Astrocyte of the hippocampus (primary cell): Measurements from ENCODE around the gene CA10.

Experiments used
- DNase-seq: peaks from one replicate; pipeline ENCODE4 v3.0.0; 2011; ENCODE audit warnings: low read depth, low spot score

CA10 gene

DNA sequence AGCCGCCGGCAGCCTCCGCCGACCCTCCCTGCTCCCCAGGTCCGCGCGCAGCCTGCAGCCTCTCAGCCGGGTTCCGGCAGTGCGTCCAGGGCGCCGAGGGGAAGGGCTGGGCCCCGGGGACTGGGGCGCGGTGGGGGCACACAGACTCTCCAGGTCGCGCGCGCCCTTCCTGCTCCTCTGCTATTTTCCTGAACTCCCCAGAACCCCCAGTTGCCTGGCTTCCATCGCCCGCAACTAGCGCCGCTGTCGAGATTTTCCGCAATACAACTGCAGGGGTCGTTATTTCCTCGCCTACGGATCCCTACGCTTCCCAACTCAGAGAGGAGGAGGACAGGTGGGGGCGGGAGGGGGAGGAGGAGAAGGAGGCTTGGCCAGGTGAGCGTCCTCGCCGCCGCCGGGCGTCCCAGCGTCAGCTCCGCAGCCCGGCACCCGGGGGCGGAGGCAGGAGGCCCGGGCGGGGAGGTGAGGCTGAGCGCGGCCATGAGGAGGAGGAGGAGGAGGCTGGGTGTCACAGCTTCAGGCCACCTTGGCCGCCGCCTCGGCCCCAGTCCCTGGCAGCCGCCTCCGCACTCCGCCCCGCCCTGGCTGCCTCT, at the start of gene CA10:
Gene CA10, minus strand, starts transcription at position 265 of the 593 bp plus-strand sequence.
- DNase-seq: no peak

DNA sequence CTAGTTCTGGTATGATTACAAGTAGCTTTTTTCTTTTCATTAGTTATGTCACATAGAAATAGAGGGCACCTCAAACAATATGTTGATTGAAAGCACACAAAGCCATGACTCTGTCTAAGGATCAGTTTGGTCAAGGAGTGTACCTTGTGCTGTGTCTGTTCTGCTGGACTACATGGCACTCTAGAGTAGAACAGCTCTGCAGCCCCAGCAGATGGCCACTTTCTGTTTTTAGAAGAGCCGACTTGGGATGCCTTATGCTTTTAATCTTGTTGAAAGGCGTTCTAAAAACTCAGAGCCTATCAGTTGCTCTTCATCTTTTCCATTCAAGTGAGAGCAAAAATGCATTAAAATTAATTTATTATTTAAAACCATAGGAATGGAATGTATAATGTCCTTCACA, 49.3 kb upstream of the CA10 start:
- DNase-seq: no peak

- no peak for DNase-seq
These were observed 44.1 kb upstream of the CA10 start for GRCh38 chr17:52202520-52203080.

GRCh38 chr17:52201767-52202519, 43.4 kb upstream of the CA10 start:
- DNase-seq: no peak

- no peak for DNase-seq
These were observed 33.0 kb upstream of the CA10 start for GRCh38 chr17:52191491-52191890.

DNA sequence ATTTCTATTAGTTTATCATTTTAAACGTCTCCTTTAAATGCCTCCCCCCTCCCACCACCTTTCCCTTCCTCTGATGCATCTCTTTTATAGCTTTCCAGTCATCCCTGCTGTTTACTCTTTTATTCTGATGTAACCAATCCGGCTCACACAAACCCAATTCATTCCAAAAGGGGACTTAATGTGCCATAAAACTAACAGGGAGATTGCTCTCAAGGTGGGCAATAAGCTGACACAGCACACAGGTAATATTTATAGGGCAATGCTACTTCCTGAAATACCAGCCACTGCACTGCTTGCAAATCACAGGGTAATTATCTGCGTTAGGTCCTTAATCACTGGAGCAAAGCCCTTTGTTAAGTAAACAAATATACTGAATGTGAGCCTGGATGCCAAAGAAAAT, 23.3 kb upstream of the CA10 start:
- no peak for DNase-seq

DNA sequence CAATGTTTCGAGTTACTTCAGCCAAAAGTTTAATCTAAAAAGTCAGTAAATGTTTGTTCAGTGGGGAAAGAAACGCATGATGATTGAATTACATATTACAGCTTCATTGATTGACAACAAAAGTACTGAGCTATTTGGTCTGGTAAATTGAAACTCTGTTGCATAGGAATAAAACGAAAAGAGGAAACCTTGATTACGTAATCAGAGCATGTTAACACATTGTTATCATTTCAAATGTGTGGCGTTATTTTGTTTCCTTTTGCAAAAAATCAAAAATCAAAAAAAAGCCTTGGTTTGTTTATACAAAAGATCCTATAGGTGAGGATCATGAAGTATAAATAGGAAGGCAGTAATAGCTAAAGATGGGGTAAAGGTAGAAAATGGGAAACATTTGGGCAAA, 19.5 kb upstream of the CA10 start:
- DNase-seq: no peak

DNA sequence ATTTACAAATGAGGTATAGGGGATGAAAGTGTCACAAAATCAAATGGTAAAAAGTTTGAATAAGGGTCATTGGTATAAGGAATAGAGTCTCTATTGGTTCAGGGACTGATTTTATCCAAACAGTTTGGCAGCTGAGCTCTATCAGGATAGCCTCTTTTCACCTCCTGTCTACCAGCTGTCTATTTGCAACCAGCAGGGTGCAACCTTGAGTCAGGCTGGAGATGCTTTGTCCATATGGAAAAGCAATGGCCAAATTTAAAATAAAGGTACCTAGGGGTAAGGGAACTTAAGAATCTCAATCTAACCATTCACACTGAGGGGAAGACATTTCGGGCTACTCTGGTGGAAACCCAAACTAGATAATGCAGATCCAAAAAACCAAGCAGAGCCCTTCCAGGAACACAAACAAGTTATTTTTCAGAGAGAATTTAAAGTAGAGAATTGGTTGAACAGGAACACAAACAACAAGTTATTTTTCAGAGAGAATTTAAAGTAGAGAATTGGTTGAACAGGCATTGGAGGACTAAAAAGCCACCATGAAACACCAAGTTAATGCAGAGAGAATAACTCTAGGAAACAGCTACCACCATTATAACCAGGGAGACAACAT, 12.6 kb upstream of the CA10 start:
- DNase-seq: peak; percentile 69

GRCh38 chr17:52160136-52160567, 1.6 kb upstream of the CA10 start:
- no peak for DNase-seq

- no peak for DNase-seq
These were observed 977 bp upstream of the CA10 start for GRCh38 chr17:52159246-52160135.

GRCh38 chr17:52157603-52158449, 688 bp downstream of the CA10 start:
- DNase-seq: peak; percentile 21

- DNase-seq: no peak
These were observed 1.6 kb downstream of the CA10 start for GRCh38 chr17:52156576-52157570.

DNA sequence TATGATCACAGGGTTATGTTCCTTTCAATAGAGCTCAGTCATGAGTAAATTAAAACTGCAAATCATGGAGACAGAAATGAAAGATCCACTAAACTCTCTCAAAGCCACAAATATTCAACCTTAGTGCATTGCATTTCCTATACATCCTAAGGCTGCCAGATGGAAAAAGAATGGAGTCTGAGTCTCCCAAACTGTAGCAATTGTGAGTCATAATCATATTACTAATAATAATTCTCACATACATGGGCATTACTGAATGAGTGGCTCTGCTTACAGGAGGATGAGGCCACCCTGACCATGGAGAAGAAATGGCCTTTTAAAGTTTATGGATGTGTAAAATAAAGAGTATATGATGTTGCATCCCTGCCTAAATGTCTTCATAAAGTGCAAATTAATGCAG, 3.2 kb downstream of the CA10 start:
- DNase-seq: no peak

GRCh38 chr17:52154466-52154865, 4.0 kb downstream of the CA10 start:
- DNase-seq: no peak

DNA sequence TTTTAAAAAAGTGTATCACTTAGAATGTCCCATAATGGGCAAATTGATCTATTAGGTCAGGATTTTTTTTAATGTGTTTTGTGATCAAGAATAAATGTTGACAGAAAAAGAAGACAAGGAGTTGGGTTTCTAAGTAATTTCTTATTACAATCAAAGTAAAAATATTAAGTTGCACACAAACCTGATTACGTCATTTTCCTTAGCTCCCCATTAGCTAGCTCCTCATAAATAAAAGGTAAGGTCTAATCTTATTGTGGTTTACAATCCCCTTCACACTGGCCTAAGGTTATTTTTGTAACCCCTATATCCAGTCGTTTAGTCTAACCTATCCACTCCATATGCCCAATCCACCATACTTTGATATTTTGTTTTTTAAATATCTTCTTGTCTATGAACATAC, 7.6 kb downstream of the CA10 start:
- no peak for DNase-seq

DNA sequence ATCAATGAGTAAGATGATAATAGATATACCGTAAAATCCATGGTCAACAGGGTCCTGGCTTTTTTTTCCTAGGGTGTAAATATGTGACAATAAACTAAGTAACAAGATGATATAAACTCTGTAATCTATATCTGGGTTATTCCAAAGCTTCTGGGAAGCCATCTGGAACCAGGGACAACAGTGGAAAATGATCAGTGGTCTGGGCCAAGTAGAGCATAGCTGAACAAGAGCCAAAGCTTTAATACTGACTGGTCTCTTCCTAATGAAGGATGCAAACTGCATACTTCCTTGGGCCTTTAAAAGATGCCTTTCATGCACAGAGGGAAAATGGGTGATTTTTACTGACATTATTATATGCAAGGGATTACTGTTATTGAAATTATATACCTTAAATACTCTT, 8.9 kb downstream of the CA10 start:
- DNase-seq: no peak

DNA sequence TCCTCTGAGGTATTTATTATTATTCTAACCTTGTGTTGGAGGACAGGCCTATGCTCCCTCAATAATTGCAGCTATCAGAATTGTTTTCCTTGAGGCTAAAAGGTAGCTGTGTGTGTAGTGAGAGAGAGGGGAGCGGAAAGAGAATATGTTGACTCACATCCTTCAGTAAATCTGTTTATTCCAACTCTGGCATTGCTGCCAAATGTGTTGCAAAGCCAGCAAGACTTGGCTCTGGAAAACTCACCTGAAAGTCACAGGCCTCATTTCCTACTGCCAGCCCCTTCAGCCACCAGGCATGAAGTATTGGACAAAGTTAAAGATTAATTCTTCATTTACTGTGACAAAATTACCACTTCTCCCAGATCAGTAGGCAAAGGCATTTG, 9.6 kb downstream of the CA10 start:
- DNase-seq: peak; percentile 70

GRCh38 chr17:52148288-52148968, 10.1 kb downstream of the CA10 start:
- no peak for DNase-seq

GRCh38 chr17:52147872-52148271, 10.6 kb downstream of the CA10 start:
- DNase-seq: peak; percentile 78
